Nephron (organoid): Measurements from ENCODE around the gene OR2M3.

ENCODE experiments used
- H3K27ac Mint-ChIP-seq, 3 experiments: 2 replicates each; pipeline ENCODE4 v1.8.0; 2020; ENCODE audit warnings: mixed read lengths in 3 of 3, mild to moderate bottlenecking in 2 of 3, moderate library complexity in 1 of 3
- H3K27me3 Mint-ChIP-seq: 2 replicates; pipeline ENCODE4 v1.8.0; 2021; ENCODE audit warnings: low read depth, mild to moderate bottlenecking, moderate library complexity, mixed read lengths
- H3K36me3 Mint-ChIP-seq: 2 replicates; pipeline ENCODE4 v1.8.0; 2020; ENCODE audit warnings: low read depth, mixed read lengths
- H3K4me1 Mint-ChIP-seq: 2 replicates; pipeline ENCODE4 v1.8.0; 2020; ENCODE audit warnings: mixed read lengths
- H3K4me3 Mint-ChIP-seq, 3 experiments: 2 replicates each; pipeline ENCODE4 v1.8.0; 2020; ENCODE audit warnings: mild to moderate bottlenecking in 3 of 3, mixed read lengths in 3 of 3, moderate library complexity in 2 of 3
- H3K9me3 Mint-ChIP-seq: 2 replicates; pipeline ENCODE4 v1.8.0; 2020; ENCODE audit warnings: mixed read lengths
- CTCF ChIP-seq, 3 experiments: fragments of 200-600 bp; sonication (generic); IDR thresholded peaks; one replicate each; pipeline ENCODE4 v1.5.0; 2021; ENCODE audit warnings: antibody characterized with exemption in 3 of 3; ENCODE audit not compliant: unreplicated experiment in 3 of 3

Gene OR2M3

GRCh38 chr1:248165186-248165585 lies 31.9 kb upstream of the OR2M3 start:
- H3K4me1 Mint-ChIP-seq, result no peaks in the 10 kb centered on the region
- H3K4me3 Mint-ChIP-seq, result no peak overlapping the region
- TF ChIP-seq CTCF (IDR thresholded peaks at IDR 0.05; ENCODE audit: unreplicated experiment in 3 of 3), result no peak
- no peaks in the 10 kb centered on the region for H3K36me3 Mint-ChIP-seq
- H3K27ac Mint-ChIP-seq, result no peak overlapping the region
- H3K27me3 Mint-ChIP-seq, result no peaks in the 10 kb centered on the region
- H3K9me3 Mint-ChIP-seq, result peaks cover 22% of the 10 kb centered on the region

GRCh38 chr1:248174521-248174920 lies 22.5 kb upstream of the OR2M3 start, which contains the start of gene OR2M2:
OR2M2 (plus strand) TSS chr1:248174821; CDS start chr1:248179986, 5,165 bp downstream.
- H3K9me3 Mint-ChIP-seq, result peaks cover 26% of the 10 kb centered on the region
- no peak within 1 kb of the TSS for H3K4me3 Mint-ChIP-seq
- no peaks in the 10 kb centered on the region for H3K36me3 Mint-ChIP-seq
- no peaks in the 10 kb centered on the region for H3K27me3 Mint-ChIP-seq
- no peak for TF ChIP-seq CTCF (IDR thresholded peaks at IDR 0.05; ENCODE audit: unreplicated experiment in 3 of 3)
- no peak within 1 kb of the TSS for H3K27ac Mint-ChIP-seq
- no peaks in the 10 kb centered on the region for H3K4me1 Mint-ChIP-seq

- Mint-ChIP-seq H3K4me3 (no peak overlapping the region), H3K9me3 (peaks cover 64% of the 10 kb centered on the region), H3K4me1 (no peaks in the 10 kb centered on the region), H3K27me3 (no peaks in the 10 kb centered on the region), H3K27ac (no peak overlapping the region), H3K36me3 (no peaks in the 10 kb centered on the region)
- no peak for TF ChIP-seq CTCF (IDR thresholded peaks at IDR 0.05; ENCODE audit: unreplicated experiment in 3 of 3)
Measured at GRCh38 chr1:248183996-248184395, 13.1 kb upstream of the OR2M3 start.

DNA sequence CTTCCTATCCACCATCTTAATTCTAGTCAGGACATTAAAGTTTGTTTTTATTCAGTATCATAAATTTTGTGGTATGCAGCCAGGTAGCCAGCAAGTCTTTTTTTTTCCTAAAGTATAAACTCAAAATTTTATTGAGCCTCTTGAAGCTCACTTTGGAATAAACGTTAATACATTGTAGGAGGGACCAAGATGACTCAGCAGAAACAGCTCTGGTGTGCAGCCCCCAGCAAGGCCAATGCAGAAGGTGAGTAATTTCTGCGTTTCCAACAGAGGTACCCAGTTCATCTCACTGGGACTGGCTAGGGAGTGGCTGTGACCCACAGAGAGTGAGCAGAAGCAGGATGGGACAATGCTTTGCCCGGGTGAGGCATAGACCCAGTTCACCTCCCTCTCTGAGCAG lies 9.7 kb upstream of the OR2M3 start:
- Mint-ChIP-seq H3K9me3 (peaks cover 68% of the 10 kb centered on the region), H3K27ac (no peak overlapping the region), H3K4me1 (no peaks in the 10 kb centered on the region), H3K27me3 (no peaks in the 10 kb centered on the region), H3K36me3 (no peaks in the 10 kb centered on the region), H3K4me3 (no peak overlapping the region)
- no peak for TF ChIP-seq CTCF (IDR thresholded peaks at IDR 0.05; ENCODE audit: unreplicated experiment in 3 of 3)

DNA sequence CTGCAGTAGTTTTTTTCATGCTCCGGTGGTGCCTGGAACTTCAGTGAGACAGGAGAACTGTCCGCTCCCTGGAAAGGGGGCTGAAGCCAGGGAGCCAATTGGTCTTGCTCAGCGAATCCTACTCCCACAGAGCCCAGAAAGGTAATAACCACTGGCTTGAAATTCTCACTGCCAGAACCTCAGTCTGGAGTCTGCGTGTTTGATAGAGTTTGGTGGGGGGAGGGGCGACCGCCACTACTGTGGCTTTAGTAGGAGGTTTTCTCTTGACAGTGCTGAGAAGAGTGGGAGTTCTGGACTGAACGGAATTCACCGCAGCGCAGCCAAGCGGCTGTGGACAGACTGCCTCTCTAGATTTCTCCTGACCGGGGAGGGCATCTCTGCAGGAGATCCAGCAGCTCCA lies 8.0 kb upstream of the OR2M3 start:
- no peak overlapping the region for H3K4me3 Mint-ChIP-seq
- TF ChIP-seq CTCF (IDR thresholded peaks at IDR 0.05; ENCODE audit: unreplicated experiment in 3 of 3), result no peak
- H3K27ac Mint-ChIP-seq, result no peak overlapping the region
- no peaks in the 10 kb centered on the region for H3K4me1 Mint-ChIP-seq
- H3K27me3 Mint-ChIP-seq, result no peaks in the 10 kb centered on the region
- no peaks in the 10 kb centered on the region for H3K36me3 Mint-ChIP-seq
- H3K9me3 Mint-ChIP-seq, result peaks cover 66% of the 10 kb centered on the region

- no peaks in the 10 kb centered on the region for H3K27me3 Mint-ChIP-seq
- no peaks in the 10 kb centered on the region for H3K4me1 Mint-ChIP-seq
- H3K9me3 Mint-ChIP-seq, result peaks cover 49% of the 10 kb centered on the region
- H3K4me3 Mint-ChIP-seq, result no peak overlapping the region
- H3K27ac Mint-ChIP-seq, result no peak overlapping the region
- H3K36me3 Mint-ChIP-seq, result no peaks in the 10 kb centered on the region
- TF ChIP-seq CTCF (IDR thresholded peaks at IDR 0.05; ENCODE audit: unreplicated experiment in 3 of 3), result no peak
Measured at GRCh38 chr1:248194117-248194516, 2.9 kb upstream of the OR2M3 start.
